Sigmoid colon (tissue), 7 donors: ENCODE data around the gene MAP3K7CL. TPM values are rescaled to one million over a fixed set of nuclear protein-coding genes. Genes with fewer than 3 reads are reported as not detected.
A peak's percentile ranks its signal among the peaks of the same experiment; 100 is the strongest.

Source experiments
- DNase-seq: peaks from one replicate; pipeline ENCODE4 v3.0.0-alpha.2; 2019
- H3K27ac ChIP-seq, 4 donors: fragments of 200-600 bp; sonication (generic); one replicate each; pipeline ENCODE4 v1.5.1; 2016 to 2019; ENCODE audit warnings: mild to moderate bottlenecking in 1 of 4
- H3K27me3 ChIP-seq, 3 donors: fragments of 200-600 bp; sonication (generic); one replicate each; pipeline ENCODE4 v1.5.1; 2019; ENCODE audit warnings: mild to moderate bottlenecking in 1 of 3
- H3K36me3 ChIP-seq, 4 donors: fragments of 200-600 bp; sonication (generic); one replicate each; pipeline ENCODE4 v1.5.1; 2016 to 2019
- H3K4me1 ChIP-seq, 4 donors: fragments of 200-600 bp; sonication (generic); one replicate each; pipeline ENCODE4 v1.5.1; 2017 to 2019
- H3K4me3 ChIP-seq, 4 donors: fragments of 200-600 bp; sonication (generic); one replicate each; pipeline ENCODE4 v1.5.1; 2017 to 2019; ENCODE audit warnings: mild to moderate bottlenecking in 2 of 4, moderate library complexity in 1 of 4
- H3K9me3 ChIP-seq, 4 donors: fragments of 200-600 bp in 3 of 4; sonication (generic) in 3 of 4; one replicate each; pipeline versions ENCODE4 v1.5.1 to v1.6.1; 2013 to 2019
- EP300 ChIP-seq, 4 donors: sonication (generic); formaldehyde crosslinking; IDR thresholded peaks; one replicate each; pipeline ENCODE4 v1.6.1; 2017; ENCODE audit warnings: antibody characterized with exemption in 4 of 4
- POLR2A ChIP-seq, 2 donors: fragments of 450-650 bp; IDR thresholded peaks; one replicate each; pipeline ENCODE4 v1.6.1; 2016; ENCODE audit warnings: antibody characterized with exemption in 2 of 2, mild to moderate bottlenecking in 2 of 2, moderate library complexity in 2 of 2
- POLR2AphosphoS5 ChIP-seq, 4 donors: sonication (generic); formaldehyde crosslinking; IDR thresholded peaks; one replicate each; pipeline ENCODE4 v1.6.1; 2017; ENCODE audit warnings: antibody characterized with exemption in 4 of 4
- WGBS, 2 donors: extraction: QIAGEN DNeasy Blood & Tissue Kit; methylation state at CpG; one replicate each; pipeline ENCODE4 v1.1.7; 2013; 5-methylcytosine and 5-hydroxymethylcytosine counted together
- intact Hi-C: fragments of 100-400 bp; cut with DNase I; formaldehyde crosslinking; loops from one replicate; pipeline ENCODE4 v1.15.1; 2023
- polyA plus RNA-seq, 3 donors: library from polyadenylated mRNA; stranded (reverse); fragments of 200-250 nt; gene quantifications; one replicate each; pipeline ENCODE4 v1.2.3, GENCODE V29; 2013
- total RNA-seq, 4 donors: library from RNA; depleted of rRNA; stranded (reverse); fragments of >200 nt; gene quantifications; one replicate each; pipeline ENCODE4 v1.1.0, GENCODE V29; 2016
- TF ChIP-seq, protein P1 (sequence below), 4 experiments: fragments of 450-650 bp in 3 of 4; fragments of 200-600 bp in 1 of 4; IDR thresholded peaks; one replicate each; pipeline ENCODE4 v1.5.1; 2016 to 2019; ENCODE audit warnings: antibody characterized with exemption in 4 of 4, mild to moderate bottlenecking in 3 of 4, moderate library complexity in 2 of 4
- donor health status: healthy with polysubstance abuse.
- donor health status: Bipolar disorder and iron deficiency.
- donor health status: healthy.

Gene MAP3K7CL
- total and polyA plus RNA-seq, 7 donors: 2.3 to 12.2 (median 4.6) TPM

DNA sequence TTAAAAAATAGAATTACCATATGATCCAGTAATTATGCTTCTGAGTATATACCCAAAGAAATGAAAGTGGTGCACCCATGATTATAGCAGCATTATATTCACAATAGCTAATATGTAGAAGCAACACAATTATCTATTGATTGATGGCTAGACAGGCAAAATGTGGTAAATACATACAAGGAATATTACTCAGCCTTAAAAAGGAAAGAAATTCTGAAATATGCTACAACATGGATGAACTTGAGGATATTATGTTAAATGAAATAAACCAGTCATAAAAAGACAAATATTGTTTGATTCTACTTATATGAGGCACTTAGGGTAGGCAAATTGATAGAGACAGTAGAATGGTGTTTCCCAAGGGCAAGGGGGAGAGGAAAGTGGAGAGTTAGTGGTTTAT lies 80.8 kb downstream of the MAP3K7CL start:
- Histone ChIP-seq H3K4me1 (peaks cover 0 to 11% (median 4%) of the 10 kb centered on the region in 4 donors), H3K9me3 (no peaks in the 10 kb centered on the region), H3K27ac (no peak overlapping the region), H3K27me3 (no peaks in the 10 kb centered on the region), H3K36me3 (no peaks in the 10 kb centered on the region), H3K4me3 (no peak overlapping the region)
- no peak for TF ChIP-seq EP300 (IDR thresholded peaks at IDR 0.05)
- no peak for TF ChIP-seq POLR2AphosphoS5 (IDR thresholded peaks at IDR 0.05)
- TF ChIP-seq, protein P1, sequence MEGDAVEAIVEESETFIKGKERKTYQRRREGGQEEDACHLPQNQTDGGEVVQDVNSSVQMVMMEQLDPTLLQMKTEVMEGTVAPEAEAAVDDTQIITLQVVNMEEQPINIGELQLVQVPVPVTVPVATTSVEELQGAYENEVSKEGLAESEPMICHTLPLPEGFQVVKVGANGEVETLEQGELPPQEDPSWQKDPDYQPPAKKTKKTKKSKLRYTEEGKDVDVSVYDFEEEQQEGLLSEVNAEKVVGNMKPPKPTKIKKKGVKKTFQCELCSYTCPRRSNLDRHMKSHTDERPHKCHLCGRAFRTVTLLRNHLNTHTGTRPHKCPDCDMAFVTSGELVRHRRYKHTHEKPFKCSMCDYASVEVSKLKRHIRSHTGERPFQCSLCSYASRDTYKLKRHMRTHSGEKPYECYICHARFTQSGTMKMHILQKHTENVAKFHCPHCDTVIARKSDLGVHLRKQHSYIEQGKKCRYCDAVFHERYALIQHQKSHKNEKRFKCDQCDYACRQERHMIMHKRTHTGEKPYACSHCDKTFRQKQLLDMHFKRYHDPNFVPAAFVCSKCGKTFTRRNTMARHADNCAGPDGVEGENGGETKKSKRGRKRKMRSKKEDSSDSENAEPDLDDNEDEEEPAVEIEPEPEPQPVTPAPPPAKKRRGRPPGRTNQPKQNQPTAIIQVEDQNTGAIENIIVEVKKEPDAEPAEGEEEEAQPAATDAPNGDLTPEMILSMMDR (IDR thresholded peaks at IDR 0.05): no peak
- no peak for TF ChIP-seq POLR2A (IDR thresholded peaks at IDR 0.05)
- intact Hi-C loops: no loop called here
- no peak for DNase-seq

DNA sequence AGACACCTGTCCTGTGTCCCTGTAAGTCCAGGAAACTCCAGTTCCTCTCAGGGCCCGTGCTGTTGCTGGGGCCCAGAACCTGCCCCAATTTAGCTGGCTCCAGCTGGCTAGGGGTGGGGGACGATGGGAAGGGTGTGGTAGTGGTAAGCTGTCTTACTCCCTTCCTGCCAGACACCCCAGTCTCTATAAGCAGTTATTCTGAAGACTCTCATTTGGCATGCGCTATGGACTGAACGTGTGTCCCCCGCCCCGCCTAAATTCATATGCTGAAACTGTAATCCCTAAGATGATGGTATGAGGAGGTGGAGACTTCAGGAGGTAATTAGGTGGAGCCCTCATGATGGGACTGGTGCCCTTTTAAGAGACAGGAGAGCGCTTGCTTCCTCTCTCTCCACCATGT lies 82.0 kb downstream of the MAP3K7CL start:
- intact Hi-C loops: no loop called here
- H3K27me3 ChIP-seq: no peaks in the 10 kb centered on the region
- TF ChIP-seq POLR2AphosphoS5 (IDR thresholded peaks at IDR 0.05) (no peak), EP300 (IDR thresholded peaks at IDR 0.05) (no peak), POLR2A (IDR thresholded peaks at IDR 0.05) (no peak)
- TF ChIP-seq, protein P1 (IDR thresholded peaks at IDR 0.05): no peak
- no peak overlapping the region for H3K27ac ChIP-seq
- no peaks in the 10 kb centered on the region for H3K9me3 ChIP-seq
- H3K36me3 ChIP-seq: no peaks in the 10 kb centered on the region
- no peak for DNase-seq
- peaks cover 0 to 16% (median 5%) of the 10 kb centered on the region in 4 donors for H3K4me1 ChIP-seq
- WGBS, 2 donors: 85 to 86% methylated on average over 7 of the region's 7 CpGs
- H3K4me3 ChIP-seq: no peak overlapping the region

DNA sequence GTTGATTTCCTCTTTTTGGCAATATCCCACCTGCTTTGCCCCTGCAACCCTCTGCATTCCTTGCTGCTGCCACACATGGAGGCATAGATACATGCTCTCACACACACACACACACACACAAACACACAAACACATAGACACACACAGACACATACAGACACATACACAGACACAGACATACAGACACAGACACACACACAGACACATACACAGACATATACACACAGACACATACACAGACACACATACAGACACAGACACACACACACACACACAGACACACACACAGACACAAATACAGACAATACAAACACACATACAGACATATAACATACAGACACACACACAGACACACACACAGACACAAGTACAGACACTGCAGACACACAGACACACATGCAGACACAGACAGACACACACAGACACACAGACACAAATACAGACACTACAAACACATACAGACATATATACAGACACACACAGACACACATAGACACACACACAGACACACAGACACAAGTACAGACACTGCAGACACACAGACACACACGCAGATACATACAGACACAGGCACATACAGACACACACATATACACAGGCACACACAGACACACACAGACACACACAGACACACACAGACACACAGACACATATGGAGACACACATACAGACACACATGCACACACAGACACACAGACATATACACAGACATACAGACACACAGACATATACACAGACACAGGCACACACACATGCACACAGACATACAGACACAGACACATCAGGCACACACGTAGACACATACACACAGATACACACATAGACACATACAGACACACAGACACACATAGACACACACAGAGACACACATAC lies 83.3 kb downstream of the MAP3K7CL start:
- Histone ChIP-seq H3K27ac (no peak overlapping the region), H3K9me3 (no peaks in the 10 kb centered on the region), H3K4me3 (no peak overlapping the region), H3K27me3 (no peaks in the 10 kb centered on the region), H3K4me1 (peaks cover 0 to 21% (median 5%) of the 10 kb centered on the region in 4 donors), H3K36me3 (no peaks in the 10 kb centered on the region)
- intact Hi-C loops: no loop called here
- TF ChIP-seq POLR2A (IDR thresholded peaks at IDR 0.05) (no peak), EP300 (IDR thresholded peaks at IDR 0.05) (no peak)
- 71 to 73% methylated on average over 2 of the region's 2 CpGs for WGBS, 2 donors
- no peak for DNase-seq

DNA sequence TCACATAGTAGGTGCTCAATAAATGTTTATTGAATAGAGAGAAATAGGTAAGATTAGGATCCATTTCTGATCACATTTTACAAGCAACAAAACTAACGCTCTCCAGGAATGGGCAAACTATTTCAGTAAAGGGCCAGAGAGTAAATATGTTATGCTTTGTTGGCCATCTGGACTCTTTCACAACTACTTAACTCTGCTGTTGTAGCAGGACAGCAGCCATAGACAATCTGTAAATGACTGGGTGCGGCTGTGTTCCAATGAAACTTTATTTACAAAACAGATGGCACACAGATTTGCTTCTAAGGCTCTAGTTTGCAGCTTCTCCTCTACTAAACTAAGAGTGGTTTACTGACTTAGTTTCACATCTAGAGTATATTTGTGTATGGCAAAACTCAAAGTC lies 85.3 kb downstream of the MAP3K7CL start:
- H3K27ac ChIP-seq: peak overlapping the region in 1 of 4 donors; percentile 44
- intact Hi-C loops: no loop called here
- no peak for TF ChIP-seq POLR2A (IDR thresholded peaks at IDR 0.05)
- TF ChIP-seq, protein P1 (IDR thresholded peaks at IDR 0.05): no peak
- peak; percentile 18 to 79 (median 56) for TF ChIP-seq POLR2AphosphoS5 (IDR thresholded peaks at IDR 0.05)
- peak in 2 of 4 donors; percentile 28 to 42 for TF ChIP-seq EP300 (IDR thresholded peaks at IDR 0.05)
- WGBS, 2 donors: 12 to 52% methylated on average over 2 of the region's 2 CpGs
- H3K36me3 ChIP-seq: no peaks in the 10 kb centered on the region
- no peaks in the 10 kb centered on the region for H3K27me3 ChIP-seq
- H3K9me3 ChIP-seq: no peaks in the 10 kb centered on the region
- H3K4me3 ChIP-seq: no peak overlapping the region
- no peak for DNase-seq
- H3K4me1 ChIP-seq: peaks cover 0 to 21% (median 5%) of the 10 kb centered on the region in 4 donors

DNA sequence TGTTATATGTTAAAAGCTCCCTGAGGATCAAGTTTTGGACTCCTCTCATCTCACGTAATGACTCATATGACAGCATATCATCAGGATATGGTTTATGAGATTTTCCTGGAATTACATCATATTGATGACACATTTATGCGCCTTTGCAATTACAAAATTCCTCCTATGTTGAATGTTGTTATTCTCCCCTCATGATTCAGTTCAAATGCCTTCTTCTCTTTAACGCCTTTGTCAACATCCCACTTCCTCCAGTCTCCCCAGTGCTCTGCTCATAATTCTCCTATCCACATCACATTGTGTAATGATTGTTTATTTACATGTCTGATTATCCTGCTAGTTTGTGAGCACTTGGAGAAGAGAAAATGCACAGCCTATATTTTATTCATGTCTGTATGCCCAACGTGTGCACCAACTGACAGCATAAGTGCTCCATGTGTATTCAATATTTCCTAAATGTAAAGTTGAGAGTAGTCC lies 87.4 kb downstream of the MAP3K7CL start:
- no peak for DNase-seq
- H3K4me1 ChIP-seq: peaks cover 0 to 21% (median 5%) of the 10 kb centered on the region in 4 donors
- intact Hi-C loops: no loop called here
- H3K4me3 ChIP-seq: no peak overlapping the region
- TF ChIP-seq POLR2AphosphoS5 (IDR thresholded peaks at IDR 0.05) (peak; percentile 26 to 73 (median 48)), POLR2A (IDR thresholded peaks at IDR 0.05) (no peak), EP300 (IDR thresholded peaks at IDR 0.05) (peak in 1 of 4 donors; percentile 40)
- TF ChIP-seq, protein P1 (IDR thresholded peaks at IDR 0.05): no peak
- no peaks in the 10 kb centered on the region for H3K36me3 ChIP-seq
- H3K9me3 ChIP-seq: no peaks in the 10 kb centered on the region
- WGBS, 2 donors: 8 to 55% methylated on average over 4 of the region's 4 CpGs
- H3K27me3 ChIP-seq: no peaks in the 10 kb centered on the region
- H3K27ac ChIP-seq: peak overlapping the region in 1 of 4 donors; percentile 19
